Ishikawa (cell line): ENCODE measurements around the gene HEBP2.

Experiments
- CREB1 ChIP-seq: IDR thresholded peaks from 2 replicates; pipeline ENCODE4 v1.6.1; 2012; ENCODE audit warnings: low read depth
- EGR1 ChIP-seq: IDR thresholded peaks from 2 replicates; pipeline ENCODE4 v1.6.1; 2012
- EP300 ChIP-seq: IDR thresholded peaks from 2 replicates; pipeline ENCODE4 v1.6.1; 2012; ENCODE audit warnings: borderline replicate concordance
- TEAD4 ChIP-seq: IDR thresholded peaks from 2 replicates; pipeline ENCODE4 v1.6.1; 2012

- TF ChIP-seq TEAD4 (no peak), EP300 (no peak), EGR1 (no peak), CREB1 (no peak)
These were observed 32.3 kb upstream of the HEBP2 start for GRCh38 chr6:138371720-138372119.
